ENCODE data around the gene CHCHD6.
"Not testable (repeated sequence)": the region's sequence is repeated elsewhere in the genome, so short reads cannot be mapped to it uniquely, and the experiment has no call there.

Gene CHCHD6

DNA sequence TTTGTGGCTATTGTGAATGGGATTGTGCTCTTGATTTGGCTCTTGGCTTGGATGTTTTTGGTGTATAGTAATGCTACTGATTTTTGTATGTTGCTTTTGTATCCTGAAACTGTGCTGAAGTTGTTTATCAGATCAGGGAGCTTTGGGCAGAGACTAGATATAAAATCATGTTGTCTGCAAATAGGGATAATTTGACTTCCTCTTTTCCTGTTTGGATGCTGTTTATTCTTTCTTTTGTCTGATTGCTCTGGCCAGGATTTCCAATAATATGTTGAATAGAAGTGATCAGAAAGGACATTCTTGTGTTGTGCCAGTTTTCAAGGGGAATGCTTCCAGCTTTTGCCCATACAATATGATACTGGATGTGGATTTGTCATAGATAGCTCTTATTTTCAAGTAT, 66.1 kb downstream of the CHCHD6 start:
- no peak for DNase-seq (ENCODE audit: low read depth)

DNA sequence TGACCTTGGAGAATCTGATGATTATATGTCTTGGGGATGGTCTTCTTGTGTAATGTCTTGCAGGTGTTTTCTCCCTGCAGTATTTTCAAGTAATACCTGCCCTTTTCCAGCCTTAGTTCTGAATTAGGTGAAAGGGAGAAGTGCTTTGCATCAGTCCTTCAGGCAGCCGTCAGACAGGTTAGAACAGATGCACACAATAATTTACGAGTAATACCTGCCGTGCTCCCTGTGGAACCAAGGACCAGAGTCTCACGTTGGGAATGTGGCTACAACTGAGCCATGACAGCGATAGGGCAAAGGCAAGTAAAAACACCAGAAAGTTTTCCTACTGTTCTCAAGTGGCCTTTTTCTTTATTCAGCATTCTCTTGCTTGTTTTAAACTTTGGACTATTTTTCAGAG, 69.1 kb downstream of the CHCHD6 start:
- no peak for DNase-seq (ENCODE audit: low read depth)

DNA sequence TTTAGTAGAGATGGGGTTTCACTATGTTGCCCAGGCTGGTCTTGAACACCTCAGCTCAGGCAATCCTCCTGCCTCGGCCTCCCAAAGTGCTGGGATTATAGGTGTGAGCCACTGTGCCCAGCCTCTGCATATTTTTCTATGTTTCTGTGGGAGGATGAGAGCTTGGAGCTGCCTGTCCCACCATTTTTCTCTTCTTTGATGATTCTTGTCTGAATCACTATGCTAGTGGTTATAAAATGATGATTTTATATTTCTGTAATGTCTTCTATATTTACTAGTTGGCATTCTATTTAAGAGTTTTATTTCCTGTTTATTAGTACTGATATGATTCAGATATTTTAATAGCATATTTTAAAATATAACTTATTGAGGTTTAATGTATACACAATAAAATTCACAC, 69.7 kb downstream of the CHCHD6 start:
- DNase-seq (ENCODE audit: low read depth), result no peak

DNA sequence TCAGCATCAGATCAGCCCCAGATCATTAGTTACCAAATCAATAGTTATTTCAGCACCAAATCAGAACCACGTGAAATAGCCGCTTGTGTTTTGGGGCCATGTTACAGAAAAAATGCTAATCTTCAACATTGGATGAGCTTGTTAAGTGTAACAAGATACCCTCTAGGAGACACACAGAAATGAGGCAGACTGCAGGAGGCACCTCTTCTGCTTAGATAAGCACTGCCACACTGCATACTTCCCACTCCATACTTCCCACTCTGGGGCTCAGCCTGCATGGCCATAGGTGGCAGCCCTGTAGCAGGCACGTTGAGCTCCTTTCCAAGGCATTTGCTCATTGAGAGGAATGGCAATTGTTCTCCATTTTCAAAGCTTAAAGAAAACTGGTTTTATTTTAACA, 73.3 kb downstream of the CHCHD6 start:
- DNase-seq (ENCODE audit: low read depth), result no peak

DNA sequence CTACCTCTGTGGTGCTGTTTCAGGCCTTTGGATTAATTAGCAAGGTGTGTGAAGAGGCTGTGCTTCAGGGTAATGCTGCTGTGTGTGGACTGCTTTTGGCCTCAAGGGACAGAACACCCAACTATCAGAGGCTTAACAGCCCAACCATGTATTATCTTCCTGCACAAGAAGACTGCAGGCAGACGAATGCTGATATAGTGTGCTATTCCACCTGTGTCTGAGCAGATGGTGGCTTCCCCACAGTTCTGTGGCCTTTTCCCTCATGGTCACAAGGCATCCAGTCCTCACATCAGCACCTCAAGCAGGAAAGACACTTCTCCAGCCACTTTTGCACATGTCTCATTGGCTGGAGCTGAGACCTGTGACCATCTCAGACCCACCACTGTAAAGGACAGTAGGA, 76.6 kb downstream of the CHCHD6 start:
- no peak for DNase-seq (ENCODE audit: low read depth)

DNA sequence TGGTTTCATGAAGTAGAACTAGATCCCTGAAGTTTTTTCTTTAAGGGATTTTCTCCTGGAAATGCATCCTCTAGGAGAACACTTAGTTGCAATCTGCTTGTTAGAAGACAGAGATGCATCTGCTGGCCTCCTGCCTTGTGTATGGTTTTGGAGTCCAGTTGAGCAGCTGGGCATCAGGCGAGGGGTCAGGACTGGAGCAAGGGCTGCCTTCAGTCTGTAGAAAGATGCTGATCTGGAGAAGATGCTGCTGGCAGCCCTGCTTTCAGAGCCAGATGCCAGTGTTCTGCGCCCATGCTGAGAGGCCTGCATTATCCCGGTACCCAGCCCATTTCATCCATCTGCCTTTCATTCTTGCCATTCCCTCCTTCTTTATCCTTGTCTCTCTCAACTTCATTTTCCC, 77.4 kb downstream of the CHCHD6 start:
- DNase-seq (ENCODE audit: low read depth), result no peak

DNA sequence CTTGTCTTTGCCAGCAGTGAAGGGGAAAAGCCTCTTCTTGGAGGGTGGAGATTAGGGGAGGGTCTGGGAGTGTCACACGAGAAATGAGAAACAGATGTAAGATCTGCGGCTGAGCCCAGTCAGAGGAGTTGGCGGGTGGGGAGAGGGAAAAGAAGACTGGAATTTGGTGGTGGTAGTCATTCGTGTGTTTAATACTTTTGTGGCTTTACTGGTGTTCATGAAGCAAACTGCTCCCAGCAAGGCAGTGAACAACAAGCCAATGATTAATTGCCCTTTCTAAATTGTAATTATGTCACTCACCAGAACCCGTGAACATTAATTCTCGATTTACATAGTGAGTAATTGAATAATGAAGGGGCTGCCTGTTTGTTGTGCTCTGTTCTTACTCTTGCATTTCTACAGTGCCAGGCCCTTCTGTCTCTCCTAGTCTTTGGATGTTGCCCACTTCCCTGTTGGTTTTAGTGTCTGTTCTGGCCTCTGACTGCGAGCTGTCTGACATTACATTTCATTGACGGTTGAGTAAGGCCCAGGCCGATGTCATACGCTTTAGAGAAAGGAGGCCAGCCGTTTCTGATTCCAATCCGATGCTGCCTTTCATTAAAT, 78.0 kb downstream of the CHCHD6 start:
- no peak for DNase-seq (ENCODE audit: low read depth)

DNA sequence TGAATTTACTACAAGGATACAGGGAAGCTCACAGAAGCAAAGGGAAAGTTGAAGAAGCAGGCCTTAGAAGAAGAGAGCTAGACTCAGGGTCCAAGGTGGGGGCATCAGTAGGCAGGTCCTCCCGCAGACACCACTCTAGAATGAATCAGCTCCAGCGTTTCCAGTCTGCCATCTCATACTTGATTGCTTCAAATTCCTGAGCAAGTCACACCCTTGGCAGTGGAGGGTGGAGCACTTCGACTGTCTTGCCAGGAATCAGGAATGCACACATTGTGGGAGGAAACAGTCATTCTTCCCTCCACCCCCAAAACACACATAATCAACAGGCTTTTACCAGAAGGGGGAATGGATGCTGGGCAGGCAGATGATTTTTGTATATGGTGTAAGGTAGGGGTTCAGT, 78.5 kb downstream of the CHCHD6 start:
- DNase-seq (ENCODE audit: low read depth), result no peak

DNA sequence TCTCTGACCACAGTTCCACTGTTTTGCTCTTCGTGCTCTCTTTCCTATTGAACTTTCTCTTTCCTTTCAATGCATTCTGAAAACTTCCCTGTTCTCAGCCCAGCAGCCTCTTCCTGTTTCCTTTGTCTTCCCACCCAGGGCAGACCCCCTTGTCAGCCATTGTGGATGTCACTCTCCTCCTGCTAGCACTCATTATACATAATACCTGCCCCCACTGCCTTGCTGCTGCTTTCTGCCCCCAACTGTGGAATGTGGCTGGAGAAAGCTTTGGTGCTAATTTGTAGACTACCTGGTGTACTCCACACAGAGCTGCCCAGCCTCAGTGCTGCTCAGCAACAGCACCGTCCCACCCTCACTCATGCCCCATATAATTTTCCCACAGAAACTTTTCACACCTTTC, 80.2 kb downstream of the CHCHD6 start:
- DNase-seq (ENCODE audit: low read depth), result no peak

DNA sequence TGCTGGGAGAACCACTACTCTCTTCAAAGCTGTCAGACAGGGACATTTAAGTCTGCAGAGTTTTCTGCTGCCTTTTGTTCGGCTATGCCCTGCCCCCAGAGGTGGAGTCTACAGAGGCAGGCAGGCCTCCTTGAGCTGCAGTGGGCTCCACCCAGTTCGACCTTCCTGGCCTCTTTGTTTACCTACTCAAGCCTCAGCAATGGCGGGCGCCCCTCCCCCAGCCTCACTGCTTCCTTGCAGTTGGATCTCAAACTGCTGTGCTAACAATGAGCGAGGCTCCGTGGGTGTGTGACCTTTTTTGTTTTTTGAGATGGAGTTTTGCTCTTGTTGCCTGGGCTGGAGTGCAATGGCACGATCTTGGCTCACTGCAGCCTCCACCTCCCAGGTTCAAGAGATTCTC, 87.3 kb downstream of the CHCHD6 start:
- not testable (repeated sequence) for DNase-seq (ENCODE audit: low read depth)

DNA sequence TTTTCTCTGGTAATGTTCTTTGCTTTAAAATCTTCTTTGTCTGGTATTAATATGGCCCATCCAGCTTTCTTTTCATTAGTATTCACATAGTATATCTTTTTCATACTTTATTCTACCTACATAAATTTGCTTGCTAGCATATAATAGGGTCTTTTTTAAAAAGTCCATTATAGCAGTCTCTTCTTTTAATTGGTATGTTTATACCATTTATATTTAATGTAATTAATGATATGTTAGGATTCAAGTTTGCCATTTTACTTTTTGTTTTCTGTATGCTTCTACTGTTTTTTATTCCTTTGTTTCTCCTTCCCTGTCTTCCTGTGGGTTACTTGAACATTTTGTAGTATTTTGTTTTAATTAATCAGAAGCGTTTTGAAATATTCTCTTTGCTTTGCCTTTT, 89.0 kb downstream of the CHCHD6 start:
- DNase-seq (ENCODE audit: low read depth), result no peak

DNA sequence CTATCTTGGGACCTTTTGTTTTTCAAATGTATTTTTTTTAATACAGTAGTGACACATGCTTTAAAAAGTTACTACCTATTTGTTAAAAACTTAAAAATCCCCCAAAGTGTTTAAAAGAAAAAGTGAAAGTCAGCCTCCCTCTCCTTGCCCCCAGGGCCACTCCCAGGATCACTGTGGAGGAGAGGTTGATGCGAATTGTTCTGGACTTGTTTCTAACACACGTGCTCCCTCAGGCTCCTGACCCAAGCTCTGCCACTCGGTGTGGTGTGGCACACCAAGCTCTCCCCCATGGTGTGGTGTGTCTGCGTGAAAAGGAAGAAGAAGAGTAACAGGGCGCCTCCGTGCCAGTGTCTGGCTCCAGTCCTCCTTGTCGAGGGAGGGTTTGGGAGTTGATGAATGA, 93.5 kb downstream of the CHCHD6 start:
- DNase-seq (ENCODE audit: low read depth), result no peak

DNA sequence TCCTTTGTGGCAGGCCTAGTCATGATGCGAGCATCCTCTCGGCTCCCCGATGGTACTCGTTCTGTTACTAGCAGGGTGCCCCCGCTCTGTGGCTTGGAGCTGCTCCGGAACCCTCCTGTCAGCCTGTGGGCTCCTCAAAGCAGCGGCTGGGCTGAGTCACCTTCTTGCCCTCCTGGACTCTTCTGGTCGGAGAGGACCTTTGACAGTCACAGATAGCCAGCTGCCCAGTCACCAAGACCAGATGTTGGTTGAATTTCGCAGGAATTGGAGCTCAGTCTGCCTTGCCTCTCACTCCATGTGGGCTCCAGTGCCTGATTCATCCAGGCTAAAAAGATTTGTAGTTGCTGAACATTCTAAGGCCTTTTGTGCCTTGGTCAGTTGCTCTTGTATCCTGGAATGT, 94.5 kb downstream of the CHCHD6 start:
- no peak for DNase-seq (ENCODE audit: low read depth)

DNA sequence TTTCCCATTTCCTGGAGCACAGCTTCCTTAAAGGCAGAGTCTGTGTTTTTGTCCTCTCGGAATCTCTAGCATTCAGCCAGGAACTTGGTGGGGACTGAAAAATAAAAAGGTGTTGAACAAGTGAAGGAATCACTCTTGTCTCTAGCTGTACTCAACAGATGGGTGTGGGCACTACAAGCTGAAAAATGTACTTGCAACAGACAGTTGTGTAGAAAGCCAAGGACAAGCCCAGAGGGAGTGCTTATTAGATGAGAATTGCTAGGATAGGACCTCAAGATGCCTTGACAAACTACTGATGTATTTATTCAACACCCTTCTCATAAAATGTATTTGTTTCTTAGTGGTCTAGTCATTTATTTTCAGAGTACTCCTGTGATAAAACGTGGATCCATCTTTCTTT, 95.1 kb downstream of the CHCHD6 start:
- no peak for DNase-seq (ENCODE audit: low read depth)

DNA sequence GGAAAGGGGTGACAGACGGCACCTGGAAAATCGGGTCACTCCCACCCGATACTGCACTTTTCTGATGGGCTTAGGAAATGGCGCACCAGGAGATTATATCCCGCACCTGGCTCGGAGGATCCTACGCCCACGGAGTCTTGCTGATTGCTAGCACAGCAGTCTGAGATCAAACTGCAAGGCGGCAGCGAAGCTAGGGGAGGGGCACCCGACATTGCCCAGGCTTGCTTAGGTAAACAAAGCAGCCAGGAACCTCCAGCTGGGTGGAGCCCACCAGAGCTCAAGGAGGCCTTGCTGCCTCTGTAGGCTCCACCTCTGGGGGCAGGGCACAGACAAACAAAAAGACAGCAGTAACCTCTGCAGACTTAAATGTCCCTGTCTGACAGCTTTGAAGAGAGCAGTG, 97.3 kb downstream of the CHCHD6 start:
- not testable (repeated sequence) for DNase-seq (ENCODE audit: low read depth)

DNA sequence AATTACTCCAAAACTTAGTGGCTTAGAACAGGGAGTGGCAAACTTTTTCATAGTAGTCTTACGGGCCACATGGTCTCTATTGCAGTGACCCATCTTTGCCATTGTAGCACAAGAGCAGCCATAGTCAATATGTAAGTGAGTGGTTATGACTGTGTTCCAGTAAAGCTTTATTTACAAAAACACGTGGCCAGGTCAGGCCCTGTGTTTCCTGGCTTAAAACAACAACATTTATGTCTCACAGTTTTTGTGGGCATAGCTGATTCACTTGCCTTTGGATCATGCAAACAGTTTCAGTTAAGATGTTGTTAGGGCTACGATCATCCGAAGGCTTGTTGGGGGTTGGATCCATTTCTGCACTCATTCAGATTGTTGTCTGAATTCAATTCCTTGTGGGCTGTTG, 103.8 kb downstream of the CHCHD6 start:
- no peak for DNase-seq (ENCODE audit: low read depth)

DNA sequence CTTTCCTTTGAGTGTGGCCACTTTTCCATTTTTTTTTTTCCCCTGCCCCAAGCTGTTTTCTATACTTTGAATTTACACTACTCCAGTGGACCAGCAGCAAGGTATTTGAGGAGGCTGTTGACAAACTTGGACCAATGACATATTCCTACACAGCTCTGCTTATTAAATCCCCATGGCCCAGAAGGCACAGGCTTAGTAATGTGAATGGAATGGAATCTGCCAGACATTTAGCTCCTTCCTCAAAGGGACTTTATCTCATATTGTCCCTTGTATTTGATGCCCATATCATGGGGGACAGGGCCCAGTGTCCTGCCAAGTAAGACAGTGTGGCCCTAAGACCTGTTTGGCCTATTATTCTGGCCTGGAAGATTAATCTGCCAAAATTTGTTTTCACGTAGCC, 107.5 kb downstream of the CHCHD6 start:
- DNase-seq (ENCODE audit: low read depth), result no peak

DNA sequence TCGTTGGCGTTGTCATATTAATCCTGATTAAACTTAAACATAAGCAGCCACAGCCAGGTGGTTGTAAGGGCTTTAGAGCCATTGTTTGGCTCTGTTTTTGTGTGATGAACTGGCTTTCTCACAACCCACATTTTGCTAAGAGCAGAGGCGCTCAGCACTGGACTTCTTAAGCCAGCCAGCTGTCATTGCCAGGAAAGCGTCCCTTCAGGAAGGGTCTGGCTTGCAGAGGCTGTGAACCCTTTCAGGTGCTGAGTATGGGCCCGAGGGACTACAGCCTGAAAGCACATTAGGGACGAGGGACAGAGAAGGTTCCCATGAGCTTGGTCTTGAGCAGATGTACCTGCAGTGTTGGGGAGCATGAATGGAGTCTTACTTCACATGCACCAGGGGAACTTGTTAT, 112.3 kb downstream of the CHCHD6 start:
- DNase-seq (ENCODE audit: low read depth), result no peak

DNA sequence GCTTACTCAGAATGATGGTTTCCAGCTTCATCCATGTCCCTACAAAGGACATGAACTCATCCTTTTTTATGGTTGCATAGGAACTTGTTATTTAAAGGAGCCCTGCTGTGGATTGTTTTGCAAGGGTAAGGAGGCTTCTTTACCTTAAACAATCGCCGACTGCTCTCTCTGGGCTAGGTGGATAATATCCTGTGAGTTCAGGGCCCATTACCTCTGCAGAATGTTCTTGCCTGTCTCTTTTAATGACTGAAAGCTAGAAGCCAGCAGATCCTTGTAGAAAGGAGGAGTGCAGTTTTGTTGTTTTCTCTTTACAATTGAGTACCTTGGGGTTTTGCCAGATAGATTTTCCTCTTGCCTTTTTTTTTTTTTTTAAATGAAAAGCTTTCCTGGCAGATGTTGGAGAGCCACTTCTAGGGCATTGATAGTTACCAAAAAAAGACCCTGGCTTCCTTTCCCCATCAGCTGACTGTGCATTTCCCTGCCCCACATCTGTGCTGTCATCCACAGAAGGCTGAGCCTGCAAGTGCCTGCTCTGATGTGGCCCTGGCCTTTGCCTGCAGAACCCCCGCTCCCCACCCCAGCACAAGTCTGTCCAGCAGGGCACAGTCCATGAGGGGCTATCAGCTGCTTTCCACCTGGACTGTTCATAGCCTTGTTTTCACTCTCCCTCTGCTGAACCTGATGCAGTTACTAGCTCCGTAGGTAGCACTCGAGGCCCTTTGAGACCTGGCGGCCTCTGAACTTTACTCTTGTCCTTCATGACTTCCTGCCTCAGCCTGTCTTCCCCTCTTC, 113.1 kb downstream of the CHCHD6 start:
- DNase-seq (ENCODE audit: low read depth), result no peak

DNA sequence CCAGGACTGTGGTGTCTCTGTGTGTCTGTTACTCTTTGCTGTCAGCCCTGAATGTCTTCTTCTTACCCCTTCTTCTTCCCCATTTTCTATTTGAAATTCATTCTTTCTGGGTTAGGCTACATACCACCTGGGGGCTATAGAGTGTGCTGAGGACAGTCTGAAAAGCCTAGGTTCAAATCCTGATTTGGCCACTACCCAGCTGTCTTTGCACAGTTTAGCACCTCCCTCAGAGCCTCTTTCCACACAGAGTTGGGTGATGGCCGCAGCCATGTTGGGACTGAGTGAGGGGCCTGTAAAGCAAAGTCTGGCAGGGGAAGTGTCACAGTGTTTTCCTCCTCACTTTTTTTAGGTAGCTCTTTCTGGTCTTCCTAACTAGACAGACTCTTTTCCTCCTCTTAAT, 113.7 kb downstream of the CHCHD6 start:
- DNase-seq (ENCODE audit: low read depth), result no peak

DNA sequence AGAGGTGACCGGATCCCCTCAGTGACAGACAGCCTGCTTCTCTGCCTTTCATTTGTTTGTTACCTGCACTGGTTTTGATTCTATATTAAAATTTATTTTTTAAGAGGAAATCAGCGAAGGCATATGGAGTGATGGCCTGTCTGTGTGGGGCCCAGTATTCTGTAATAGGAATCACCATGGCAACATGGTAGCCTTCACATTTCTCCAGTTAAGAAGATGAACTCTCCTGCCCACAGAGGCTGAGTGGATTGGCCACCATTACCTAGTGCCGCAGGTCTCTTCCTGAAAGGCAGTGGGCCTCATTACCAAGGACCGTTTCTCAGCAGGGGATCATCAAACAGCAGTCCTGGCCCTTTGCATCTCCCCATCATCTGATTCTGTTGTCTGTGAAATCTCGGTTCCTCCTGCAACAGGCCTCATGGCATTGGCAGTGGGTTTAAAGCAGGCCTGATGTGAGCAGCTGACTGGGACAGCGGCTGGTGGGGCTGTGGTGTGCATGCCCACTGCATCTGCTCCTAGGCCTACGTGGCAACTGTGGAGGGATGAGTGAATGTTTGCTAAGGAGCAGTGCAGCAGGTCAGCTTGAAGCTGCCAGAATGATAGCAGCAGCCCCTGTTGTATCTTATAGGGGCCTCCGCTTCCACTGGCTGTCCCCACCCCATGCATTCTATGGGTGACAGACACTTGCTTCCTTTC, 114.5 kb downstream of the CHCHD6 start:
- DNase-seq (ENCODE audit: low read depth), result no peak

DNA sequence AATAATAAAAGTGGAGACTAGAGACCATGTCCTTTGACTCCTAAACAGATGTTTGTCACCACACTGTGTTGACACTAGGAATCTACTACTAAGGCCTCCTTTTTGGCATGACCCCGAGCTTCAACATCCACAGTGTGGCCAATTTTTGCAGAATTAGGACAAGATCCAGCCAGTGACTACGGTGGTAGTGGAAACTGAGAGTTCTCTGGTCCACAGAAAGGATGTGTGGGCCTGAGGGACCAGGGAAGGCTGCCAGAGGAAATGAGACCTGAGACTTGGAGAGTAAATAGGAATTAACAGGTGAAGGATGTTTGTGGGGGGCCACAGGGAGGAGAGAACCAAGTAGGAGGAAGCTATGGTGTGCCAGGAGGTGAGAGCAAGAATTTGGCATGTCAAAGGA, 122.7 kb downstream of the CHCHD6 start:
- DNase-seq (ENCODE audit: low read depth), result no peak

DNA sequence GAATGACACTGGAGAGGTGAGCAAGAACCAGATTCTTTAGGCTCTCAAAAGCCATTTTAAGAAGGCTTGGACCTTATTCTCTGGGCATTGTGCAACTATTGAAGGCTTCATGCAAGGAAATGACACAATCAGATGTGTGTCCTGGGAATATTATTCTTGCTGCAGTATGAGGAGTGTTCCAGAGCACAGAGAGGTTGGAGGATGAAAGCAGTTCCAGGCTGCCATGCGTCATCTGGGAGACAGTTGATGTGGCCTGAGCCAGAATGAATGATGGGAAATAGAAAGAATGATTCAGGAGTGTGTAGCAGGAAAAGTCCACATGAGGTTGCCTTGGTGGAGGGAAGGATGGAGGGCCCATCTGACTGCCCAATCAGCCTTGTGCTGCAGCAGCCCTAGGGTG, 123.1 kb downstream of the CHCHD6 start:
- DNase-seq (ENCODE audit: low read depth), result no peak

DNA sequence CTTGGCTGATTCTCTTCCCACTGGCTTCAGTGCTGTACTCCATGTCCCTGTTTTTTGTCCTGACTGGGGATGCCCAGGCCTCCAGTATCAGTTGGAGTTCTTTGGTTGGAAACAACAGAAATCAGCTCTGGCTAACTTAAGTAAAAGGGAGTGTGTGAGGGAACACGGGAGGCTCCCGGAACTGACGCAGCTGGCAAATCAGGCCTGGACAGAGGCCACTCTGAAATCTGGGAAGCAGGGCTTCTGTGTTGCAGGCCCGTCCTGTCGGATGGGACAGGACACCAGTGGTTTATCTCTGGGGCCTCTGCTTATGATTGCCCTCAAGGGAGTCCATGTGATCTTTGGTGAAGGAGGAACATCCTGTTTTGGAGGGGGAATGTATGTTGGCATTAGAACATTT, 124.3 kb downstream of the CHCHD6 start:
- no peak for DNase-seq (ENCODE audit: low read depth)

Measured in stimulated activated CD8-positive, alpha-beta memory T cell treated with anti-CD3 and anti-CD28 coated beads, Interleukin-15, amount 100 ng/mL, for 1 hour (primary cell).